Liver (tissue), 9 donors: ENCODE measurements around the gene GLT1D1. TPM values are rescaled to one million over a fixed set of nuclear protein-coding genes. Genes with fewer than 3 reads are reported as not detected.

Experiments
- DNase-seq: peaks from one replicate; pipeline ENCODE4 v3.0.0-alpha.2; 2017; ENCODE audit warnings: low spot score
- H3K27ac ChIP-seq, 2 donors: one replicate each; pipeline ENCODE4 v1.7.0; 2013; ENCODE audit warnings: inconsistent platforms in 2 of 2, low read length in 2 of 2, control low read depth in 1 of 2, low read depth in 1 of 2, mild to moderate bottlenecking in 1 of 2
- H3K27me3 ChIP-seq, 4 donors: one replicate each; pipeline versions ENCODE4 v1.6.1 to v1.7.0; 2013; ENCODE audit warnings: low read length in 3 of 4, inconsistent platforms in 1 of 4, mild to moderate bottlenecking in 1 of 4, moderate library complexity in 1 of 4; ENCODE audit not compliant: control insufficient read depth in 4 of 4, insufficient read depth in 4 of 4
- H3K36me3 ChIP-seq, 4 donors: one replicate each; pipeline versions ENCODE4 v1.6.1 to v1.7.0; 2013; ENCODE audit warnings: low read length in 3 of 4, mild to moderate bottlenecking in 3 of 4, low read depth in 1 of 4, moderate library complexity in 1 of 4; ENCODE audit not compliant: control insufficient read depth in 4 of 4, insufficient read depth in 3 of 4
- H3K4me1 ChIP-seq, 4 donors: one replicate each; pipeline versions ENCODE4 v1.6.1 to v1.7.0; 2013; ENCODE audit warnings: low read length in 3 of 4, mild to moderate bottlenecking in 3 of 4, moderate library complexity in 1 of 4; ENCODE audit not compliant: control insufficient read depth in 4 of 4, insufficient read depth in 4 of 4
- H3K4me3 ChIP-seq, 3 donors: one replicate each; pipeline versions ENCODE4 v1.6.1 to v1.7.0; 2013; ENCODE audit warnings: low read length in 3 of 3, control low read depth in 1 of 3, low read depth in 1 of 3, mild to moderate bottlenecking in 1 of 3
- H3K9ac ChIP-seq, 2 donors: one replicate each; pipeline ENCODE4 v1.7.0; 2013; ENCODE audit warnings: low read length in 2 of 2, mild to moderate bottlenecking in 2 of 2, moderate library complexity in 2 of 2, control low read depth in 1 of 2, low read depth in 1 of 2
- H3K9me3 ChIP-seq, 4 donors: one replicate each; pipeline versions ENCODE4 v1.6.1 to v1.7.0; 2013; ENCODE audit warnings: low read length in 3 of 4; ENCODE audit not compliant: control insufficient read depth in 4 of 4
- ATF3 ChIP-seq: IDR thresholded peaks from 2 replicates; pipeline ENCODE4 v1.6.1; 2016; ENCODE audit warnings: antibody characterized with exemption
- EGR1 ChIP-seq, 2 donors: IDR thresholded peaks; 2 replicates each; pipeline ENCODE4 v1.6.1; 2016 to 2018; ENCODE audit warnings: antibody characterized with exemption in 2 of 2, low read depth in 2 of 2
- FOXA1 ChIP-seq: IDR thresholded peaks from 2 replicates; pipeline ENCODE4 v1.6.1; 2016; ENCODE audit warnings: antibody characterized with exemption
- FOXA2 ChIP-seq: IDR thresholded peaks from 2 replicates; pipeline ENCODE4 v1.6.1; 2016; ENCODE audit warnings: antibody characterized with exemption
- GABPA ChIP-seq, 2 donors: IDR thresholded peaks in 1 of 2; conservative IDR thresholded peaks in 1 of 2; 2 replicates each; pipeline ENCODE4 v1.6.1; 2016; ENCODE audit warnings: antibody characterized with exemption in 2 of 2, mild to moderate bottlenecking in 1 of 2, moderate library complexity in 1 of 2
- HNF4A ChIP-seq, 2 donors: conservative IDR thresholded peaks; 2 replicates each; pipeline ENCODE4 v1.6.1; 2016; ENCODE audit warnings: antibody characterized with exemption in 2 of 2, mild to moderate bottlenecking in 2 of 2
- HNF4G ChIP-seq: IDR thresholded peaks from 2 replicates; pipeline ENCODE4 v1.6.1; 2016; ENCODE audit warnings: antibody characterized with exemption
- JUND ChIP-seq, 2 donors: IDR thresholded peaks; 2 replicates each; pipeline ENCODE4 v1.6.1; 2016; ENCODE audit warnings: antibody characterized with exemption in 2 of 2
- MAX ChIP-seq: IDR thresholded peaks from 2 replicates; pipeline ENCODE4 v1.6.1; 2016; ENCODE audit warnings: antibody characterized with exemption
- NR2F2 ChIP-seq: IDR thresholded peaks from 2 replicates; pipeline ENCODE4 v1.6.1; 2016; ENCODE audit warnings: antibody characterized with exemption
- RAD21 ChIP-seq, 2 donors: IDR thresholded peaks; 2 replicates each; pipeline ENCODE4 v1.6.1; 2016; ENCODE audit warnings: antibody characterized with exemption in 2 of 2, mild to moderate bottlenecking in 2 of 2
- RXRA ChIP-seq, 2 donors: IDR thresholded peaks; 2 replicates each; pipeline ENCODE4 v1.6.1; 2017 to 2018; ENCODE audit warnings: antibody characterized with exemption in 2 of 2, mild to moderate bottlenecking in 1 of 2
- SP1 ChIP-seq: IDR thresholded peaks from 2 replicates; pipeline ENCODE4 v1.6.1; 2018; ENCODE audit warnings: antibody characterized with exemption, mild to moderate bottlenecking
- TAF1 ChIP-seq: conservative IDR thresholded peaks from 2 replicates; pipeline ENCODE4 v1.6.1; 2016; ENCODE audit warnings: antibody characterized with exemption, mild to moderate bottlenecking
- YY1 ChIP-seq: IDR thresholded peaks from 2 replicates; pipeline ENCODE4 v1.6.1; 2016; ENCODE audit warnings: antibody characterized with exemption, mild to moderate bottlenecking
- WGBS: extraction: QIAGEN DNeasy Blood & Tissue Kit; methylation state at CpG from one replicate; pipeline ENCODE4 v1.1.7; 2013; 5-methylcytosine and 5-hydroxymethylcytosine counted together
- polyA plus RNA-seq, 2 donors: library from polyadenylated mRNA; stranded (reverse) in 1 of 2; unstranded in 1 of 2; fragments of 200-250 nt in 1 of 2; fragments of >200 nt in 1 of 2; fragmentation: Nextera tagmentation in 1 of 2; extraction: Ambion mirVana in 1 of 2; gene quantifications; one replicate each; pipeline versions ENCODE4 v1.2.1 to v1.2.3, GENCODE V29; 2013 to 2015
- total RNA-seq, 2 donors: library from RNA; depleted of rRNA; stranded (reverse); fragments of >200 nt; gene quantifications; one replicate each; pipeline ENCODE4 v1.2.3, GENCODE V29; 2014
- TF ChIP-seq, protein P1 (sequence below): IDR thresholded peaks from 2 replicates; pipeline ENCODE4 v1.6.1; 2016; ENCODE audit warnings: antibody characterized with exemption, mild to moderate bottlenecking
- TF ChIP-seq, protein P2 (sequence below): fragments of 150-350 bp; IDR thresholded peaks from 2 replicates; pipeline ENCODE4 v1.5.1; 2017; ENCODE audit warnings: improper control_type of control experiment, low read depth, low read length; ENCODE audit not compliant: missing input control
- TF ChIP-seq, protein P3 (sequence below): IDR thresholded peaks from 2 replicates; pipeline ENCODE4 v1.6.1; 2016; ENCODE audit warnings: antibody characterized with exemption
- donor health status: healthy.
- donor health status: healthy.
- donor health status: healthy.
- donor health status: healthy.
- donor health status: healthy.

The GLT1D1 gene
- total and polyA plus RNA-seq, 4 donors: 10.4 to 17.7 (median 13.9) TPM

- no peak for TF ChIP-seq RAD21 (IDR thresholded peaks at IDR 0.05)
- TF ChIP-seq, protein P1, sequence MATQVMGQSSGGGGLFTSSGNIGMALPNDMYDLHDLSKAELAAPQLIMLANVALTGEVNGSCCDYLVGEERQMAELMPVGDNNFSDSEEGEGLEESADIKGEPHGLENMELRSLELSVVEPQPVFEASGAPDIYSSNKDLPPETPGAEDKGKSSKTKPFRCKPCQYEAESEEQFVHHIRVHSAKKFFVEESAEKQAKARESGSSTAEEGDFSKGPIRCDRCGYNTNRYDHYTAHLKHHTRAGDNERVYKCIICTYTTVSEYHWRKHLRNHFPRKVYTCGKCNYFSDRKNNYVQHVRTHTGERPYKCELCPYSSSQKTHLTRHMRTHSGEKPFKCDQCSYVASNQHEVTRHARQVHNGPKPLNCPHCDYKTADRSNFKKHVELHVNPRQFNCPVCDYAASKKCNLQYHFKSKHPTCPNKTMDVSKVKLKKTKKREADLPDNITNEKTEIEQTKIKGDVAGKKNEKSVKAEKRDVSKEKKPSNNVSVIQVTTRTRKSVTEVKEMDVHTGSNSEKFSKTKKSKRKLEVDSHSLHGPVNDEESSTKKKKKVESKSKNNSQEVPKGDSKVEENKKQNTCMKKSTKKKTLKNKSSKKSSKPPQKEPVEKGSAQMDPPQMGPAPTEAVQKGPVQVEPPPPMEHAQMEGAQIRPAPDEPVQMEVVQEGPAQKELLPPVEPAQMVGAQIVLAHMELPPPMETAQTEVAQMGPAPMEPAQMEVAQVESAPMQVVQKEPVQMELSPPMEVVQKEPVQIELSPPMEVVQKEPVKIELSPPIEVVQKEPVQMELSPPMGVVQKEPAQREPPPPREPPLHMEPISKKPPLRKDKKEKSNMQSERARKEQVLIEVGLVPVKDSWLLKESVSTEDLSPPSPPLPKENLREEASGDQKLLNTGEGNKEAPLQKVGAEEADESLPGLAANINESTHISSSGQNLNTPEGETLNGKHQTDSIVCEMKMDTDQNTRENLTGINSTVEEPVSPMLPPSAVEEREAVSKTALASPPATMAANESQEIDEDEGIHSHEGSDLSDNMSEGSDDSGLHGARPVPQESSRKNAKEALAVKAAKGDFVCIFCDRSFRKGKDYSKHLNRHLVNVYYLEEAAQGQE: no peak
- TF ChIP-seq RXRA (IDR thresholded peaks at IDR 0.05): no peak
- TF ChIP-seq, protein P2, sequence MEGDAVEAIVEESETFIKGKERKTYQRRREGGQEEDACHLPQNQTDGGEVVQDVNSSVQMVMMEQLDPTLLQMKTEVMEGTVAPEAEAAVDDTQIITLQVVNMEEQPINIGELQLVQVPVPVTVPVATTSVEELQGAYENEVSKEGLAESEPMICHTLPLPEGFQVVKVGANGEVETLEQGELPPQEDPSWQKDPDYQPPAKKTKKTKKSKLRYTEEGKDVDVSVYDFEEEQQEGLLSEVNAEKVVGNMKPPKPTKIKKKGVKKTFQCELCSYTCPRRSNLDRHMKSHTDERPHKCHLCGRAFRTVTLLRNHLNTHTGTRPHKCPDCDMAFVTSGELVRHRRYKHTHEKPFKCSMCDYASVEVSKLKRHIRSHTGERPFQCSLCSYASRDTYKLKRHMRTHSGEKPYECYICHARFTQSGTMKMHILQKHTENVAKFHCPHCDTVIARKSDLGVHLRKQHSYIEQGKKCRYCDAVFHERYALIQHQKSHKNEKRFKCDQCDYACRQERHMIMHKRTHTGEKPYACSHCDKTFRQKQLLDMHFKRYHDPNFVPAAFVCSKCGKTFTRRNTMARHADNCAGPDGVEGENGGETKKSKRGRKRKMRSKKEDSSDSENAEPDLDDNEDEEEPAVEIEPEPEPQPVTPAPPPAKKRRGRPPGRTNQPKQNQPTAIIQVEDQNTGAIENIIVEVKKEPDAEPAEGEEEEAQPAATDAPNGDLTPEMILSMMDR: no peak
- no peak for TF ChIP-seq FOXA1
- no peak for TF ChIP-seq YY1
- TF ChIP-seq, protein P3, sequence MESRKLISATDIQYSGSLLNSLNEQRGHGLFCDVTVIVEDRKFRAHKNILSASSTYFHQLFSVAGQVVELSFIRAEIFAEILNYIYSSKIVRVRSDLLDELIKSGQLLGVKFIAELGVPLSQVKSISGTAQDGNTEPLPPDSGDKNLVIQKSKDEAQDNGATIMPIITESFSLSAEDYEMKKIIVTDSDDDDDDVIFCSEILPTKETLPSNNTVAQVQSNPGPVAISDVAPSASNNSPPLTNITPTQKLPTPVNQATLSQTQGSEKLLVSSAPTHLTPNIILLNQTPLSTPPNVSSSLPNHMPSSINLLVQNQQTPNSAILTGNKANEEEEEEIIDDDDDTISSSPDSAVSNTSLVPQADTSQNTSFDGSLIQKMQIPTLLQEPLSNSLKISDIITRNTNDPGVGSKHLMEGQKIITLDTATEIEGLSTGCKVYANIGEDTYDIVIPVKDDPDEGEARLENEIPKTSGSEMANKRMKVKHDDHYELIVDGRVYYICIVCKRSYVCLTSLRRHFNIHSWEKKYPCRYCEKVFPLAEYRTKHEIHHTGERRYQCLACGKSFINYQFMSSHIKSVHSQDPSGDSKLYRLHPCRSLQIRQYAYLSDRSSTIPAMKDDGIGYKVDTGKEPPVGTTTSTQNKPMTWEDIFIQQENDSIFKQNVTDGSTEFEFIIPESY: no peak
- no peak for TF ChIP-seq HNF4A (conservative IDR thresholded peaks at IDR 0.05)
- TF ChIP-seq EGR1 (IDR thresholded peaks at IDR 0.05; ENCODE audit: low read depth in 2 of 2): no peak
- TF ChIP-seq ATF3: no peak
- no peak for TF ChIP-seq NR2F2
- TF ChIP-seq FOXA2: no peak
- no peak for TF ChIP-seq MAX
- no peak for TF ChIP-seq GABPA (IDR thresholded peaks at IDR 0.05 in 1 of 2, conservative IDR thresholded peaks at IDR 0.05 in 1 of 2)
- no peak for TF ChIP-seq TAF1
- TF ChIP-seq JUND (IDR thresholded peaks at IDR 0.05): no peak
- TF ChIP-seq SP1: no peak
- TF ChIP-seq HNF4G: no peak
- WGBS: 92% methylated on average over 10 of the region's 10 CpGs
- Histone ChIP-seq H3K9ac (no peak overlapping the region), H3K36me3 (peaks cover 0 to 30% (median 9%) of the 10 kb centered on the region in 4 donors), H3K27me3 (no peaks in the 10 kb centered on the region), H3K4me3 (no peak overlapping the region), H3K27ac (no peak overlapping the region), H3K4me1 (peaks cover 0 to 5% (median 0%) of the 10 kb centered on the region in 4 donors), H3K9me3 (no peaks in the 10 kb centered on the region)
- DNase-seq: no peak
Observed at GRCh38 chr12:128947209-128947608, 93.9 kb downstream of the GLT1D1 start.
